HG02884 (cell line): ENCODE measurements around the gene DPYSL5.

ENCODE experiments used
- ATAC-seq: cut with Tn5 transposase; IDR thresholded peaks from one replicate; pipeline ENCODE4 v1.9.1; 2021; ENCODE audit warnings: mild to moderate bottlenecking, moderate library complexity; ENCODE audit not compliant: unreplicated experiment

DPYSL5 gene

GRCh38 chr2:26952374-26952773 lies 104.4 kb downstream of the DPYSL5 start:
- no peak for ATAC-seq

GRCh38 chr2:26954135-26954534 lies 106.2 kb downstream of the DPYSL5 start:
- ATAC-seq, result no peak

GRCh38 chr2:26957041-26957440 lies 109.1 kb downstream of the DPYSL5 start:
- no peak for ATAC-seq

GRCh38 chr2:26957534-26957933 lies 109.6 kb downstream of the DPYSL5 start:
- ATAC-seq, result no peak

GRCh38 chr2:26959331-26959730 lies 111.4 kb downstream of the DPYSL5 start:
- ATAC-seq, result no peak

- no peak for ATAC-seq
Measured at GRCh38 chr2:26964446-26965130, 116.7 kb downstream of the DPYSL5 start.

GRCh38 chr2:26968001-26968400 lies 120.1 kb downstream of the DPYSL5 start:
- no peak for ATAC-seq

- no peak for ATAC-seq
Measured at GRCh38 chr2:26969077-26969844, 121.3 kb downstream of the DPYSL5 start.

- no peak for ATAC-seq
Measured at GRCh38 chr2:26970244-26970927, 122.5 kb downstream of the DPYSL5 start, which contains the start of gene MAPRE3. Gene MAPRE3 (plus strand): TSS chr2:26970637. CDS start chr2:27022219, 51,582 bp downstream.

GRCh38 chr2:26970928-26971627 lies 123.1 kb downstream of the DPYSL5 start:
- no peak for ATAC-seq

- ATAC-seq, result no peak
Measured at GRCh38 chr2:26971911-26972786, 124.2 kb downstream of the DPYSL5 start.

GRCh38 chr2:26974352-26974751 lies 126.4 kb downstream of the DPYSL5 start:
- no peak for ATAC-seq

GRCh38 chr2:26975102-26975501 lies 127.2 kb downstream of the DPYSL5 start:
- ATAC-seq, result no peak

- no peak for ATAC-seq
Measured at GRCh38 chr2:26975656-26976055, 127.7 kb downstream of the DPYSL5 start.

GRCh38 chr2:26976237-26976636 lies 128.3 kb downstream of the DPYSL5 start:
- no peak for ATAC-seq

GRCh38 chr2:26977012-26977411 lies 129.1 kb downstream of the DPYSL5 start:
- no peak for ATAC-seq

GRCh38 chr2:26978061-26978596 lies 130.2 kb downstream of the DPYSL5 start:
- no peak for ATAC-seq

GRCh38 chr2:26979741-26980140 lies 131.8 kb downstream of the DPYSL5 start:
- no peak for ATAC-seq

- no peak for ATAC-seq
Measured at GRCh38 chr2:26980971-26981370, 133.0 kb downstream of the DPYSL5 start.
